DMS 273 (cell line): ENCODE results near the gene MYOF.
"Not testable (repeated sequence)": the region's sequence is repeated elsewhere in the genome, so short reads cannot be mapped to it uniquely, and the experiment has no call there.

Source experiments
- DNase-seq: peaks from one replicate; lab custom pipeline; 2025; ENCODE audit not compliant: unreplicated experiment; lab: John Stamatoyannopoulos, UW

Gene MYOF

GRCh38 chr10:93425861-93426260 lies 56.3 kb downstream of the MYOF start:
- DNase-seq = no peak

GRCh38 chr10:93422118-93422517 lies 60.0 kb downstream of the MYOF start:
- DNase-seq = peak; percentile 3

- peak; percentile 62 for DNase-seq
Observed at GRCh38 chr10:93420944-93421825, 60.9 kb downstream of the MYOF start.

- DNase-seq = peak; percentile 93
Observed at GRCh38 chr10:93420091-93420490, 62.0 kb downstream of the MYOF start.

- DNase-seq = not testable (repeated sequence)
Observed at GRCh38 chr10:93419016-93419415, 63.1 kb downstream of the MYOF start.

- DNase-seq = no peak
Observed at GRCh38 chr10:93417921-93418320, 64.2 kb downstream of the MYOF start.

- peak; percentile 80 for DNase-seq
Observed at GRCh38 chr10:93417266-93417665, 64.9 kb downstream of the MYOF start.

- no peak for DNase-seq
Observed at GRCh38 chr10:93416824-93417223, 65.3 kb downstream of the MYOF start.

- peak; percentile 2 for DNase-seq
Observed at GRCh38 chr10:93415693-93416092, 66.4 kb downstream of the MYOF start.

- no peak for DNase-seq
Observed at GRCh38 chr10:93413252-93413689, 68.9 kb downstream of the MYOF start.

- DNase-seq = peak; percentile 40
Observed at GRCh38 chr10:93412801-93413200, 69.3 kb downstream of the MYOF start.

GRCh38 chr10:93410697-93411348 lies 71.3 kb downstream of the MYOF start:
- DNase-seq = no peak

- DNase-seq = no peak
Observed at GRCh38 chr10:93408783-93409182, 73.4 kb downstream of the MYOF start.

- no peak for DNase-seq
Observed at GRCh38 chr10:93406364-93407145, 75.6 kb downstream of the MYOF start.

- peak; percentile 11 for DNase-seq
Observed at GRCh38 chr10:93404048-93404354, 78.1 kb downstream of the MYOF start.

GRCh38 chr10:93403152-93404047 lies 78.7 kb downstream of the MYOF start:
- no peak for DNase-seq

GRCh38 chr10:93402192-93402591 lies 79.9 kb downstream of the MYOF start:
- no peak for DNase-seq

- no peak for DNase-seq
Observed at GRCh38 chr10:93398528-93398927, 83.6 kb downstream of the MYOF start.

GRCh38 chr10:93397020-93397419 lies 85.1 kb downstream of the MYOF start:
- no peak for DNase-seq

GRCh38 chr10:93393211-93393610 lies 88.9 kb downstream of the MYOF start:
- no peak for DNase-seq

GRCh38 chr10:93392121-93392520 lies 90.0 kb downstream of the MYOF start:
- no peak for DNase-seq
